HCT116 (cell line): ENCODE data around the gene IRS1. TPM values are rescaled to one million over a fixed set of nuclear protein-coding genes. Genes with fewer than 3 reads are reported as not detected.

Experiments used
- ATAC-seq: fragments of 200-7000 bp; cut with Tn5 transposase; 2 replicates; pipeline ENCODE4 v1.9.1; 2020; ENCODE audit warnings: mild to moderate bottlenecking, moderate library complexity
- BruUV-seq: library from RNA; stranded (reverse); fragments of 400-500 nt; replicated peaks from 2 replicates; lab custom pipeline; 2021; lab: Mats Ljungman, UMichigan
- CTCF ChIA-PET: fragments of 300-600 bp; sonication (Branson Sonifier 250); formaldehyde crosslinking; loops from one replicate; lab custom pipeline; 2021; ENCODE audit warnings: antibody characterized with exemption; lab: Charles Lee
- POLR2A ChIA-PET: fragments of 300-600, 350-600 bp; sonication (Branson Sonifier 250); formaldehyde crosslinking; loops from one replicate; lab custom pipeline; 2021; ENCODE audit warnings: antibody characterized with exemption; lab: Charles Lee
- RAD21 ChIA-PET, 2 experiments: fragments of 300-600 bp; sonication (Branson Sonifier 250); formaldehyde crosslinking; loops; one replicate each; lab custom pipeline; 2023; ENCODE audit warnings: low total read pairs in 2 of 2; ENCODE audit not compliant: uncharacterized antibody in 2 of 2, unreplicated experiment in 2 of 2, low non-redundant PET in 1 of 2; lab: Charles Lee
- DNase-seq: peaks from one replicate; pipeline ENCODE4 v3.0.0-alpha.2; 2010; ENCODE audit warnings: low read depth, low spot score
- H2AFZ ChIP-seq: fragments of 200-600 bp; shearing (Covaris generic), sonication (generic); 2 replicates; pipeline ENCODE4 v1.6.1; 2017; ENCODE audit warnings: low read depth, mixed run types, mixed read lengths, antibody characterized with exemption, low read length; ENCODE audit not compliant: poor library complexity, severe bottlenecking
- H3K27ac ChIP-seq: 2 replicates; pipeline ENCODE4 v1.5.1; 2012; ENCODE audit warnings: low read depth, low read length
- H3K27me3 ChIP-seq: fragments of 200-600 bp; sonication (generic); 2 replicates; pipeline ENCODE4 v1.6.1; 2016; ENCODE audit warnings: mixed run types, low read length, mixed read lengths; ENCODE audit not compliant: insufficient read depth
- H3K36me3 ChIP-seq, 2 experiments: fragments of 200-500 bp in 1 of 2; fragments of 200-600 bp in 1 of 2; sonication (Bioruptor generic) in 1 of 2; sonication (generic) in 1 of 2; 2 replicates each; pipeline versions ENCODE4 v1.5.1 to v1.6.1; 2014 to 2016; ENCODE audit warnings: low read length in 2 of 2, inconsistent platforms in 1 of 2, mixed read lengths in 1 of 2, mixed run types in 1 of 2; ENCODE audit not compliant: insufficient read depth in 2 of 2, control insufficient read depth in 1 of 2
- H3K4me1 ChIP-seq, 2 experiments: fragments of 200-600 bp in 1 of 2; sonication (generic) in 1 of 2; 2 replicates each; pipeline versions ENCODE4 v1.5.1 to v1.6.1; 2012 to 2017; ENCODE audit warnings: low read length in 2 of 2, inconsistent platforms in 1 of 2, mild to moderate bottlenecking in 1 of 2, mixed read lengths in 1 of 2, mixed run types in 1 of 2, moderate library complexity in 1 of 2; ENCODE audit not compliant: insufficient read depth in 2 of 2, control insufficient read depth in 1 of 2
- H3K4me2 ChIP-seq: fragments of 200-600 bp; sonication (generic); 2 replicates; pipeline ENCODE4 v1.6.1; 2017; ENCODE audit warnings: mixed run types, low read length, mixed read lengths
- H3K4me3 ChIP-seq, 2 experiments: fragments of 200-600 bp in 1 of 2; sonication (generic) in 1 of 2; replicated peaks in 1 of 2; 2 replicates each; pipeline ENCODE4 v1.5.1; 2011 to 2016; ENCODE audit warnings: low read length in 2 of 2, control low read depth in 1 of 2, low read depth in 1 of 2, mild to moderate bottlenecking in 1 of 2, mixed read lengths in 1 of 2, mixed run types in 1 of 2
- H3K79me2 ChIP-seq: fragments of 200-600 bp; sonication (generic); 2 replicates; pipeline ENCODE4 v1.6.1; 2017; ENCODE audit warnings: mild to moderate bottlenecking, mixed run types, low read length, moderate library complexity, mixed read lengths; ENCODE audit not compliant: insufficient read depth
- H3K9ac ChIP-seq: fragments of 200-600 bp; sonication (generic); 2 replicates; pipeline ENCODE4 v1.6.1; 2016; ENCODE audit warnings: low read length, mixed read lengths
- H3K9me2 ChIP-seq: fragments of 200-600 bp; sonication (generic), shearing (Covaris generic); 2 replicates; pipeline ENCODE4 v1.6.1; 2017; ENCODE audit warnings: mixed run types, mild to moderate bottlenecking, moderate library complexity; ENCODE audit not compliant: insufficient read depth
- H3K9me3 ChIP-seq, 2 experiments: fragments of 200-500 bp in 1 of 2; fragments of 200-600 bp in 1 of 2; sonication (Bioruptor generic) in 1 of 2; sonication (generic) in 1 of 2; 2 replicates each; pipeline ENCODE4 v1.6.1; 2014 to 2017; ENCODE audit warnings: low read length in 2 of 2, mixed read lengths in 2 of 2, inconsistent platforms in 1 of 2, low read depth in 1 of 2, mild to moderate bottlenecking in 1 of 2, mixed run types in 1 of 2, moderate library complexity in 1 of 2; ENCODE audit not compliant: control insufficient read depth in 1 of 2, insufficient read depth in 1 of 2
- H4K20me1 ChIP-seq: fragments of 200-600 bp; sonication (generic), shearing (Covaris generic); 2 replicates; pipeline ENCODE4 v1.6.1; 2017; ENCODE audit warnings: mixed run types, mild to moderate bottlenecking, moderate library complexity; ENCODE audit not compliant: insufficient read depth
- CBX3 ChIP-seq: IDR thresholded peaks from 2 replicates; pipeline ENCODE4 v1.6.1; 2012; ENCODE audit warnings: low read depth
- CEBPB ChIP-seq: IDR thresholded peaks from 2 replicates; pipeline ENCODE4 v1.6.1; 2012; ENCODE audit warnings: low read depth
- EGR1 ChIP-seq: IDR thresholded peaks from 2 replicates; pipeline ENCODE4 v1.6.1; 2012; ENCODE audit warnings: low read depth
- ELF1 ChIP-seq: IDR thresholded peaks from 2 replicates; pipeline ENCODE4 v1.6.1; 2012; ENCODE audit warnings: low read depth, borderline replicate concordance
- TCF7L2 ChIP-seq: IDR thresholded peaks from 2 replicates; pipeline ENCODE4 v1.7.0; 2011; ENCODE audit warnings: borderline replicate concordance, inconsistent platforms; ENCODE audit not compliant: insufficient read depth, insufficient read length; ENCODE audit errors: extremely low read depth
- YY1 ChIP-seq: IDR thresholded peaks from 2 replicates; pipeline ENCODE4 v1.6.1; 2011; ENCODE audit warnings: low read length, low read depth, moderate library complexity, mild to moderate bottlenecking; ENCODE audit not compliant: insufficient replicate concordance; ENCODE audit errors: extremely low read depth
- ZNF274 ChIP-seq: fragments of 200-500 bp; sonication (Bioruptor generic); IDR thresholded peaks from 2 replicates; pipeline ENCODE4 v1.6.1; 2014; ENCODE audit warnings: mild to moderate bottlenecking, low read depth, low read length, inconsistent platforms
- intact Hi-C: fragments of 100-400 bp; cut with micrococcal nuclease; formaldehyde crosslinking; loops from 2 replicates; pipeline ENCODE4 v1.10.0; 2022
- total RNA-seq: library from RNA; stranded (reverse); gene quantifications from one replicate; pipeline ENCODE4 v1.2.1, GENCODE V29; 2021; ENCODE audit not compliant: unreplicated experiment

The IRS1 gene
- total RNA-seq, 1 experiment from 2014 or later = 88.8 TPM

DNA sequence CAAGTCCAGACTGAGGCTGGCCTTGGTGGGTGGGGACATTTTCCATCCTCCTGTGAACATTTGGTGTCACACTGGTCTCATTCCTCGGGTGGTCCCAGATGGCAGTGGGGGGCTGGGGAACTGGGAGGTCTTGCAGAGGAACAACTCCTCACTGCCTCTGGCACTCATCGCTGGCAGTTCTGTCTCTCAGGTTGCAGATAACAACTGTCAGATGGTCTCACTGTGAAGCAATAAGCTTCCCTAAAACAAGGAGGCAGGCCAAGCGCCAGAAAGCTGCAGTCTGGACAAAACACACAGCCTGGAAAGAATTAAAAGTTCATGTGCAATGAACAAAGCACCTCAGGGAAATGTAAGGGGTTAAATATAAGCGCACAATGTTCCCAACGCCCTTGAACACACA is 78.1 kb downstream of the IRS1 start:
- TF ChIP-seq CEBPB = no peak
- TF ChIP-seq CBX3 = no peak
- TF ChIP-seq YY1 = no peak
- no peak for TF ChIP-seq TCF7L2
- no peak for TF ChIP-seq ZNF274
- DNase-seq = no peak
- H3K9me3 ChIP-seq = no peaks in the 10 kb centered on the region
- ChIA-PET CTCF (no interaction called here), RAD21 (no interaction called here), POLR2A (no interaction called here)
- H3K4me3 ChIP-seq = no peak overlapping the region
- ATAC-seq = no peak
- H4K20me1 ChIP-seq = no peaks in the 10 kb centered on the region
- no peak overlapping the region for H3K4me2 ChIP-seq
- no TSS peak for BruUV-seq
- H3K36me3 ChIP-seq = no peaks in the 10 kb centered on the region
- peaks cover 18 to 32% of the 10 kb centered on the region in 2 experiments for H3K4me1 ChIP-seq
- no peak overlapping the region for H2AFZ ChIP-seq
- intact Hi-C loops = no loop called here
- H3K79me2 ChIP-seq = no peaks in the 10 kb centered on the region
- no peaks in the 10 kb centered on the region for H3K27me3 ChIP-seq
- no peak overlapping the region for H3K9ac ChIP-seq
- H3K27ac ChIP-seq = peak overlapping the region; percentile 12; the same call in 1 of the 2 replicates
- H3K9me2 ChIP-seq = no peaks in the 10 kb centered on the region

DNA sequence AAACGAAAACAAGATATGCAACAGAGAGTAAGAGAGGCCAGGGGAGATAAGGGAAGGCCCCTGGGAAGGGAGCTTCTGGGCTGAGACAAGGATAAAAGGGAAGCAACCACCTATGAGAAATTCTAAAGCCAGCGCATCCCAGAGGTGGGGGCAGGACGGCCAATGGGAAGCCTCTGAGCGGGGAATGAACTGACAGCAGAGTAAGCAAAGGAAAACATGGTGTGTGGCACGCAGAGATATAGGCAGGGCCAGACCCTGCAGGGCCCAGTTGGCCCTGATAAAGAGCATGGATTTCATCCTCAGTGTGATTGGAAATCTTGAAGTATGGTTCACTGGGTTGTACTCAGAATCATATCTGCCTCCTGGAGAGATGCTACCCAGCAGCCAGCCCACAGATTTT is 78.7 kb downstream of the IRS1 start:
- ATAC-seq = no peak
- no peaks in the 10 kb centered on the region for H3K79me2 ChIP-seq
- no peaks in the 10 kb centered on the region for H3K27me3 ChIP-seq
- DNase-seq = no peak
- no peak overlapping the region for H2AFZ ChIP-seq
- H3K4me3 ChIP-seq = no peak overlapping the region
- ChIA-PET RAD21 (no interaction called here), CTCF (no interaction called here), POLR2A (no interaction called here)
- H3K9me2 ChIP-seq = no peaks in the 10 kb centered on the region
- no peaks in the 10 kb centered on the region for H4K20me1 ChIP-seq
- H3K9ac ChIP-seq = no peak overlapping the region
- no peak for TF ChIP-seq ELF1
- TF ChIP-seq EGR1 = no peak
- H3K9me3 ChIP-seq = no peaks in the 10 kb centered on the region
- no peak overlapping the region for H3K4me2 ChIP-seq
- intact Hi-C loops = no loop called here
- H3K36me3 ChIP-seq = no peaks in the 10 kb centered on the region
- BruUV-seq = no TSS peak
- H3K27ac ChIP-seq = peak overlapping the region; percentile 12; the same call in 1 of the 2 replicates
- H3K4me1 ChIP-seq = peaks cover 16 to 28% of the 10 kb centered on the region in 2 experiments
